ACC112 (cell line): ENCODE results near the gene TALDO1.

Experiments
- H2AFZ ChIP-seq: fragments of 200-600 bp; sonication (generic); one replicate; pipeline ENCODE4 v1.6.0; 2017; ENCODE audit warnings: antibody characterized with exemption, low read length; ENCODE audit not compliant: unreplicated experiment
- H3K27ac ChIP-seq: fragments of 200-600 bp; sonication (generic); 2 replicates; pipeline ENCODE4 v1.5.1; 2014; ENCODE audit warnings: low read depth, mild to moderate bottlenecking, antibody characterized with exemption, low read length, moderate library complexity
- H3K27me3 ChIP-seq: fragments of 200-600 bp; sonication (generic); 2 replicates; pipeline ENCODE4 v1.6.1; 2014; ENCODE audit warnings: mild to moderate bottlenecking, antibody characterized with exemption, low read length, moderate library complexity, mixed read lengths; ENCODE audit not compliant: insufficient read depth
- H3K36me3 ChIP-seq: fragments of 200-600 bp; sonication (generic); 2 replicates; pipeline ENCODE4 v1.6.1; 2016; ENCODE audit warnings: mild to moderate bottlenecking, antibody characterized with exemption, low read length, moderate library complexity, mixed read lengths; ENCODE audit not compliant: insufficient read depth
- H3K4me1 ChIP-seq: fragments of 200-600 bp; sonication (generic); one replicate; pipeline ENCODE4 v1.6.1; 2016; ENCODE audit warnings: low read length, mixed read lengths; ENCODE audit not compliant: insufficient read depth, unreplicated experiment, control insufficient read depth
- H3K4me3 ChIP-seq: fragments of 200-600 bp; sonication (generic); 2 replicates; pipeline ENCODE4 v1.5.1; 2014; ENCODE audit warnings: mild to moderate bottlenecking, low read depth, low read length
- H3K79me2 ChIP-seq: fragments of 200-600 bp; sonication (generic); one replicate; pipeline ENCODE4 v1.6.0; 2016; ENCODE audit warnings: low read length; ENCODE audit not compliant: control insufficient read depth, unreplicated experiment, insufficient read depth

The TALDO1 gene

GRCh38 chr11:704781-705645 is 42.3 kb upstream of the TALDO1 start:
- H2AFZ ChIP-seq, result no peak overlapping the region
- peaks cover 24% of the 10 kb centered on the region for H3K4me1 ChIP-seq
- H3K36me3 ChIP-seq, result 0 out of 2 replicates have a peak, but pooled peaks cover 6% of the 10 kb centered on the region
- H3K27me3 ChIP-seq, result no peaks in the 10 kb centered on the region
- H3K79me2 ChIP-seq, result no peaks in the 10 kb centered on the region
- H3K27ac ChIP-seq, result no peak overlapping the region
- peak overlapping the region; percentile 78 for H3K4me3 ChIP-seq

DNA sequence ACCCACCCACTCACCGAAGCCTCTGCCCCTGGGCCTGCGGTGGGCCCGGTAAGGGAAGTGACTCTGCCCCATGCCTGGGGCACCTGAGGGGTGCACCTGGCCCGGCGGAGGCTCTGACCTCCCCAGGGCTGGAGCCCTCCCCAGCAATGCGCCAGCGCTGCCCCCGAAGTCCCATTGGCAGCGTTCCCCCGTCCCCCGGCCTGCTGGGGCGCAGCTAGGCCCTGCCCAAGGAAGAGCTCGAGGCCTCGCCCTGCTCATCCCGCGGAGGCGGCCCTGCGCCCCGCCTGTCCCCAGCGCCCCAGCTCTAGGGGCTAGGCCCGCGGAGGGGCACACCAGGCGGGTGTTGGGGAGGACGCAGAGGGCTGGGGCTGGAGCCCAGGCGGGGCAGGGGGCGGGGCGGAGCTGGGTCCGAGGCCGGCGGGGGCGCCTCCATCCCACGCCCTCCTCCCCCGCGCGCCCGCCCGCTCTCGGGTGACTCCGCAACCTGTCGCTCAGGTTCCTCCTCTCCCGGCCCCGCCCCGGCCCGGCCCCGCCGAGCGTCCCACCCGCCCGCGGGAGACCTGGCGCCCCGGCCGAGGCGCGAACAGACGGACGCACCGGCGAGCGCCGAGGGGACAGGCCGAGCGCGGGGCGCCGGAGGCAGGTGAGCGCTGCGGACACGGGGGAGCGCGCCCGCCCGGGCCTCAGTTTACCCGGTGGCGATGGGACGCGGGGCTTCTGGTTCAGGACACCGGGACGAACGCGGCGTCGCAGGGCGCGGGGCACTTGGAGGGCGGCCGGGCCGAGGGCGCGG is 41.4 kb upstream of the TALDO1 start, which contains the start of gene EPS8L2:
TSS of gene EPS8L2 (plus strand) at position 586 of the 793 bp plus-strand sequence. CDS start 3,177 bp downstream, outside the sequence.
- Histone ChIP-seq H3K36me3 (0 out of 2 replicates have a peak, but pooled peaks cover 6% of the 10 kb centered on the region), H3K27ac (0 out of 2 replicates have a peak within 1 kb of the TSS, but pooled peaks have one; percentile 22), H3K27me3 (no peaks in the 10 kb centered on the region), H3K79me2 (no peaks in the 10 kb centered on the region), H2AFZ (no peak within 1 kb of the TSS), H3K4me3 (peak within 1 kb of the TSS; percentile 78), H3K4me1 (peaks cover 24% of the 10 kb centered on the region)

DNA sequence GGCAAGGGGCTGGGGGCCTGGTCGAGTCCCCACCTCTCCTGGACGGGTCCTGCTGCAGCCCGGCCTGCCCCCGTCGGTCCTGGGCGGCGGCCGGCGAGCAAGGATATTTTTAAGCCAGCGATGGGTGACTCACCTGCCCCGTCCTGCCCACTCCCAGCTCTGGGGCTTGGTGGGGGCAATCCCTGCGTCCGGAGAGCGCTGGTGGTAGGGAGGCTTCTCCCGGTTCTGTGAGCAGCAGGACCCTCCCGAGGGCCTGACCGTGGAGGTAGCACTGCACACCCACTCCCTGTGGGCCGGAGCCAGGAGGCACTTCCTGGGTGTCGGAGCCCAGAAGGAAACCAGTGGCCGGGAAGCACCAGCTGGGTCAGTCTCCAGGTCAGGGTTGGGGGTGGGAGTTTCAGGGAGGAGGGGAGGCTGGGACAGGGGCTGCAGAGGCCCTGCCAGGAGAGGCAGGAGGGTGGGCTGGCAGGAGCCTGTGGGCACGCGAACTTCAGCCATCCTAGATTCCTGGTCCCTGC is 40.8 kb upstream of the TALDO1 start:
- Histone ChIP-seq H3K27ac (0 out of 2 replicates have a peak overlapping the region, but pooled peaks have one; percentile 8), H3K4me1 (peaks cover 24% of the 10 kb centered on the region), H3K79me2 (no peaks in the 10 kb centered on the region), H2AFZ (no peak overlapping the region), H3K27me3 (no peaks in the 10 kb centered on the region), H3K36me3 (0 out of 2 replicates have a peak, but pooled peaks cover 6% of the 10 kb centered on the region), H3K4me3 (peak overlapping the region; percentile 78)

DNA sequence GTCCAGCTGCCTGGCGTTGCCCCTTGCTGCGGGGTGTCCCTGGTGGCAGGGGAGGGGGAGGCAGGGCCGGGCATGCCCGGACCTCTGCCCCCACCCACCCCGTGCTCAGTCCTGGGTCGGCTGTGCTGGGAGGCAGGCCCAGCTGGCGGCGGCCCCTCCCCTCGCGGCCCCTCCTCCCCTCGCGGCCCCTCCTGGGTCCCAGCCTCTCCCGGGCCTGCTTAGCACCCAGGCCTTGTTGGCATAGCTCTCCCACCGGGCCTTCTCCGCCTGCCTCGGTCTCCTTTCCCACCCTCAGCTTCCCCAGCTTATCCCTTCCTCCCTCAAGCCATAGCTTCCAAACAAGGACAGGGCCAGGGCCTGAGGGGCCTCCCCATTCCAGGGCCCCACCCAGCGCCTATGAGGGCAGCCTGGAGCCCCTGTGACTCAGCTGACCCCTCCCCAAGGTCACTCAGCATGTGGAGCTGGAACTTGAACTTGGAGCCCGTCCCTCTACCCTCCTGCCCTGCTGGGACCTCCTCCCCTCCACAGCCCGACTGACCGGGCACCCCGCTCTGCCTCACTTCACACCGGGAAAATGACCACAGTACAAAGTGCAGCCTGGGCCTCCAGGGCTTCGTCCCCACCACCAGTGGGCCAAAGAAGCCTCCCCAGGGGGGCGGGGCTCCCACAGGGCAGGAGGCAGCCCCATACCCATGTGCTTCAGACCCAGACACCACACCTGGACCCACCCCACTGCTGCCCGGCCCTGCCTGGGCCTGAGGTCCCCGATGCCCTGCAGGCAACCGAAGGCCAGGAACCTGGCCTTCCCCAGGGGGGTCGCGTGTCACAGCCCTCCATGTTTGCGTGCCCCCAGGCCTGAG is 40.1 kb upstream of the TALDO1 start:
- H3K4me1 ChIP-seq, result peaks cover 24% of the 10 kb centered on the region
- peak overlapping the region; percentile 78 for H3K4me3 ChIP-seq
- H3K36me3 ChIP-seq, result no peaks in the 10 kb centered on the region
- no peak overlapping the region for H2AFZ ChIP-seq
- H3K79me2 ChIP-seq, result no peaks in the 10 kb centered on the region
- H3K27me3 ChIP-seq, result no peaks in the 10 kb centered on the region
- H3K27ac ChIP-seq, result 0 out of 2 replicates have a peak overlapping the region, but pooled peaks have one; percentile 22

- Histone ChIP-seq H3K4me3 (no peak overlapping the region), H2AFZ (no peak overlapping the region), H3K27ac (no peak overlapping the region), H3K79me2 (no peaks in the 10 kb centered on the region), H3K4me1 (peaks cover 17% of the 10 kb centered on the region), H3K27me3 (no peaks in the 10 kb centered on the region), H3K36me3 (no peaks in the 10 kb centered on the region)
These were observed 39.3 kb upstream of the TALDO1 start for GRCh38 chr11:707817-708420.

GRCh38 chr11:708511-708910 is 38.8 kb upstream of the TALDO1 start:
- Histone ChIP-seq H2AFZ (no peak overlapping the region), H3K4me3 (no peak overlapping the region), H3K27ac (no peak overlapping the region), H3K4me1 (peaks cover 11% of the 10 kb centered on the region), H3K36me3 (no peaks in the 10 kb centered on the region), H3K79me2 (no peaks in the 10 kb centered on the region), H3K27me3 (no peaks in the 10 kb centered on the region)

DNA sequence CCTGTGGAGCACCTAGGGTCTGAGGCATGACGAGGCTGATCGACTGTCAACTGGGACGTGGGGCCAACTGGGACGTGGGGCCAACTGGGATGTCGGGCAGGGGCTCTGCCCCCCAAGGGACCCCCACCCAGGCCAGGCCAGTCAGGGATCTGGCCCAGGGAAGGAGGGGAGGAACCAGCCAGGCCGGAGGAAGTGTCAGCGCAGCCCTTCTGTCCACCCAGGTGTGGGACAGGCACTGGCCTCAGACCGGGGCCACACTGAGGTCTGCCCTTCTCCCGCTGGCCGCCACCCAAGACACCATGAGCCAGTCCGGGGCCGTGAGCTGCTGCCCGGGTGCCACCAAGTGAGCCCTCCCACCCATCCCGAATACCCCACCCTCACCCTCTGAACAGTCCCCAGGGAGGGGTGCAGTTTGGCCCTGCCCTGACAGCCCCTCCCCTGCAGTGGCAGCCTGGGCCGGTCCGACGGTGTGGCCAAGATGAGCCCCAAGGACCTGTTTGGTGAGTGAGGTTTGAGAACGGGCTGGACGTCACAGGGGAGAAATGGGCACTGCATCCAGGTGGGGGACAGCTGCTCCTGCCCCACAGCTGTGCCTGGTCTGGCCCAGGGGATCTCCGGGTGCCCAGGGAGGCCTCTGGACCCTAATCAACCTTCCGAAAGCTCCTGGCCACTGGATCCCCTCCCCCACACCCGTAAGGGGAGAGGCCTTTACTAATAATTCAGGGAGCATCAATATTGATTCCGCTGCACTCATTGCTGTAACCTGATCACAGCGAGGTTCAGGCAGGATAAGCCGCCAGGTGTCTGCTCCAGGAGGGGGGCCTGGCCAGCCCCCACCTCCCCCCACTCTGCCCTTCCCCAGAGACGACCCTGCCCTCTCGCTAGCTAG is 37.9 kb upstream of the TALDO1 start:
- H3K36me3 ChIP-seq, result no peaks in the 10 kb centered on the region
- peaks cover 10% of the 10 kb centered on the region for H3K4me1 ChIP-seq
- no peak overlapping the region for H3K4me3 ChIP-seq
- H2AFZ ChIP-seq, result no peak overlapping the region
- no peaks in the 10 kb centered on the region for H3K27me3 ChIP-seq
- H3K79me2 ChIP-seq, result no peaks in the 10 kb centered on the region
- H3K27ac ChIP-seq, result no peak overlapping the region

DNA sequence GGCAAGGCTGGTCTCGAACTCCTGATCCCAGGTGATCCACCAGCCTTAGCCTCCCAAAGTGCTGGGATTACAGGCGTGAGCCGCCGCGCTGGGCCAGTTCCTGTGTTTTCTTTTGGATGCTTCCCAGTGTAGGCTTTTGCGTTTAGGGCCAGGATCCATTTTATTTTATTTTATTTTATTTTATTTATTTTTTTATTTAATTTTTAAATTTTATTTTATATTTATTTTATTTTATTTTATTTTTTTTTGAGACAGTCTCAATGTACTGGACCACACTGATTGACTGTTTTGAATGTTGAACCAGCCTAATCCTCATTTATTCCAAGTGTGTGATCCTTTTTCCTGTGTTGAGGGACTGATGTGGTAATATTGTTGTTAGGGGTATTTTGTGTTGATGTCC is 32.8 kb upstream of the TALDO1 start:
- Histone ChIP-seq H3K4me3 (no peak overlapping the region), H3K4me1 (no peaks in the 10 kb centered on the region), H3K36me3 (no peaks in the 10 kb centered on the region), H2AFZ (no peak overlapping the region), H3K27me3 (no peaks in the 10 kb centered on the region), H3K27ac (no peak overlapping the region), H3K79me2 (no peaks in the 10 kb centered on the region)
